Endothelial cell (in vitro differentiated cells): Measurements from ENCODE around the gene USP2. TPM values are rescaled to one million over a fixed set of nuclear protein-coding genes. Genes with fewer than 3 reads are reported as not detected.

Source experiments
- DNase-seq: peaks from one replicate; pipeline ENCODE4 v3.0.0; 2021; ENCODE audit warnings: low spot score
- H3K27ac Mint-ChIP-seq: one replicate; pipeline ENCODE4 v1.8.0; 2021; ENCODE audit warnings: mixed read lengths, inconsistent platforms; ENCODE audit not compliant: unreplicated experiment
- H3K27me3 Mint-ChIP-seq: one replicate; pipeline ENCODE4 v1.8.0; 2021; ENCODE audit warnings: mild to moderate bottlenecking, moderate library complexity, mixed read lengths, inconsistent platforms; ENCODE audit not compliant: unreplicated experiment
- H3K36me3 Mint-ChIP-seq: one replicate; pipeline ENCODE4 v1.8.0; 2021; ENCODE audit warnings: mild to moderate bottlenecking, low read depth, mixed read lengths, inconsistent platforms; ENCODE audit not compliant: unreplicated experiment
- H3K4me1 Mint-ChIP-seq: one replicate; pipeline ENCODE4 v1.8.0; 2021; ENCODE audit warnings: mild to moderate bottlenecking, mixed read lengths, inconsistent platforms; ENCODE audit not compliant: unreplicated experiment
- H3K4me3 Mint-ChIP-seq: one replicate; pipeline ENCODE4 v1.8.0; 2021; ENCODE audit warnings: mild to moderate bottlenecking, mixed read lengths, inconsistent platforms; ENCODE audit not compliant: unreplicated experiment
- H3K9me3 Mint-ChIP-seq: one replicate; pipeline ENCODE4 v1.8.0; 2021; ENCODE audit warnings: mixed read lengths, inconsistent platforms; ENCODE audit not compliant: unreplicated experiment
- CTCF ChIP-seq: fragments of 200-600 bp; sonication (generic); IDR thresholded peaks from one replicate; pipeline ENCODE4 v1.5.0; 2021; ENCODE audit warnings: antibody characterized with exemption; ENCODE audit not compliant: unreplicated experiment
- total RNA-seq: library from RNA; stranded (reverse); fragmentation: NEBNext Ultra II Directional; extraction: Animal tissue kit (Norgen Biotek cat#: 25700); gene quantifications from one replicate; pipeline ENCODE4 v1.2.1, GENCODE V29; 2021; ENCODE audit not compliant: unreplicated experiment

Gene USP2
- total RNA-seq, 1 donor from 2014 or later, result 1.5 TPM

GRCh38 chr11:119316729-119317591, 64.5 kb downstream of the USP2 start, which contains the start of gene MCAM:
TSS of gene MCAM (minus strand) at chr11:119317130. CDS start at chr11:119317101, 29 bp downstream.
- Mint-ChIP-seq H3K4me1 (peaks cover 21% of the 10 kb centered on the region), H3K36me3 (no peaks in the 10 kb centered on the region), H3K27me3 (peaks cover 11% of the 10 kb centered on the region), H3K4me3 (peak within 1 kb of the TSS; percentile 80), H3K9me3 (no peaks in the 10 kb centered on the region), H3K27ac (peak within 1 kb of the TSS; percentile 18)
- no peak for TF ChIP-seq CTCF
- DNase-seq, result peak; percentile 43

GRCh38 chr11:119316016-119316728, 65.3 kb downstream of the USP2 start:
- H3K27ac Mint-ChIP-seq, result no peak overlapping the region
- H3K4me3 Mint-ChIP-seq, result peak overlapping the region; percentile 80
- TF ChIP-seq CTCF, result no peak
- DNase-seq, result no peak
- H3K4me1 Mint-ChIP-seq, result peaks cover 21% of the 10 kb centered on the region
- peaks cover 3% of the 10 kb centered on the region for H3K36me3 Mint-ChIP-seq
- H3K9me3 Mint-ChIP-seq, result no peaks in the 10 kb centered on the region
- peaks cover 11% of the 10 kb centered on the region for H3K27me3 Mint-ChIP-seq

GRCh38 chr11:119315131-119316015, 66.1 kb downstream of the USP2 start:
- peak overlapping the region; percentile 51 for H3K4me3 Mint-ChIP-seq
- peaks cover 21% of the 10 kb centered on the region for H3K4me1 Mint-ChIP-seq
- H3K36me3 Mint-ChIP-seq, result peaks cover 7% of the 10 kb centered on the region
- no peak for DNase-seq
- peaks cover 11% of the 10 kb centered on the region for H3K27me3 Mint-ChIP-seq
- no peaks in the 10 kb centered on the region for H3K9me3 Mint-ChIP-seq
- peak; percentile 41 for TF ChIP-seq CTCF
- no peak overlapping the region for H3K27ac Mint-ChIP-seq

- Mint-ChIP-seq H3K9me3 (no peaks in the 10 kb centered on the region), H3K4me1 (peaks cover 17% of the 10 kb centered on the region), H3K36me3 (peaks cover 9% of the 10 kb centered on the region), H3K4me3 (no peak overlapping the region), H3K27ac (no peak overlapping the region), H3K27me3 (peaks cover 10% of the 10 kb centered on the region)
- no peak for TF ChIP-seq CTCF
- no peak for DNase-seq
Measured at GRCh38 chr11:119314726-119315125, 66.8 kb downstream of the USP2 start.
